HG03575 (cell line): ENCODE measurements around the gene UNCX.
"Not testable (repeated sequence)": the region's sequence is repeated elsewhere in the genome, so short reads cannot be mapped to it uniquely, and the experiment has no call there.

Source experiments
- ATAC-seq: cut with Tn5 transposase; IDR thresholded peaks from one replicate; pipeline ENCODE4 v1.9.1; 2021; ENCODE audit not compliant: unreplicated experiment, insufficient number of reproducible peaks, low FRiP score; ENCODE audit errors: extremely low read depth

Gene UNCX

GRCh38 chr7:1250901-1251300, 18.2 kb downstream of the UNCX start:
- no peak for ATAC-seq

GRCh38 chr7:1251796-1252539, 19.3 kb downstream of the UNCX start:
- ATAC-seq, result no peak

GRCh38 chr7:1252540-1253090, 19.9 kb downstream of the UNCX start:
- no peak for ATAC-seq

- no peak for ATAC-seq
Measured at GRCh38 chr7:1253681-1254181, 21.1 kb downstream of the UNCX start.

GRCh38 chr7:1254281-1255079, 21.8 kb downstream of the UNCX start:
- ATAC-seq, result no peak

- no peak for ATAC-seq
Measured at GRCh38 chr7:1255080-1255816, 22.6 kb downstream of the UNCX start.

- no peak for ATAC-seq
Measured at GRCh38 chr7:1255817-1256340, 23.2 kb downstream of the UNCX start.

- ATAC-seq, result no peak
Measured at GRCh38 chr7:1256621-1257020, 23.9 kb downstream of the UNCX start.

- no peak for ATAC-seq
Measured at GRCh38 chr7:1257221-1257620, 24.5 kb downstream of the UNCX start.

GRCh38 chr7:1257863-1258262, 25.2 kb downstream of the UNCX start:
- ATAC-seq, result no peak

DNA sequence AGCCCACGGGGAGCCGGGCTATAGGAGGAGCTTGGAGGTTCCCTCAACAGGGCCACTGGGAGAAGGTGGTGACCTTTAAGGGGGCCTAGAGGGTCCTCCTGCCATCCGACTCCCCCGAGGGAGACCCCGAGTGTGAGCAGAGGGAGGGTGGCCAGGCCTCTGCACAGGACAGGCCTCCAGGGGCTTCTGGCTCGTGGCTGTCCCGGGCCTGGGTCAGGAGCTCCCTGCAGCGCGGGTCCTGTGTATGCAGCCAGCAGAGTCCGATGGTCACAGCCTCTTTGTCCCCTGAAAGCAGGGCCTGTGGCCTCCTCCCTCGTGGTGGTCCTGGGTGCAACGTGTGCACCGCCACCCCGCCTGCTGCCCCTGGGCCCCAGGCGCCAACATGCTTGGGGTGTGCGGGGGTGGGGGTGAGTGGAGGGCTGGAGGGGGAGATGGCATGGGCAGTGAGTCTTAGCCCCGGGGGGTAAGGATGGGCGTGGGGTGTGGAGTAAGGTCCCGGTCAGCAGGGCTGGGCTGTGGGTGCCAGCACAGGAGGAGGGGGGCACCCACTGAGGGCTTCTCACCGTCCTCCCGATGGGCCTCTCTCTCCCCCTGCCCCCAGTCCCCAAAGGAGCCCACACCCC, 27.1 kb downstream of the UNCX start:
- ATAC-seq, result no peak

GRCh38 chr7:1260244-1260635, 27.6 kb downstream of the UNCX start:
- ATAC-seq, result no peak

DNA sequence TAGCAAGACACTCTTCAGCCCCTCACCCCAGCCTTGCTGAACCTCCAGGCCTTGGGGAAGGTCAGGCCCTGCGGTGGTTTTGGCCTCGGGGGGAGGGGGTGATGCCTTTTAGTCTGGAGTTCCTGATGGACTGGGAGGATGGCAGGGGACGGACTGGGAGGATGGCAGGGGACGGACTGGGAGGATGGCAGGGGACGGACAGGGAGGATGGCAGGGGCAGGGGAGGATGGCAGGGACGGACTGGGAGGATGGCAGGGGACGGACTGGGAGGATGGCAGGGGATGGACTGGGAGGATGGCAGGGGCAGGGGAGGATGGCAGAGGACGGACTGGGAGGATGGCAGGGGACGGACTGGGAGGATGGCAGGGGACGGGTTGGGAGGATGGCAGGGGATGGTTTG, 28.4 kb downstream of the UNCX start:
- ATAC-seq, result not testable (repeated sequence)

DNA sequence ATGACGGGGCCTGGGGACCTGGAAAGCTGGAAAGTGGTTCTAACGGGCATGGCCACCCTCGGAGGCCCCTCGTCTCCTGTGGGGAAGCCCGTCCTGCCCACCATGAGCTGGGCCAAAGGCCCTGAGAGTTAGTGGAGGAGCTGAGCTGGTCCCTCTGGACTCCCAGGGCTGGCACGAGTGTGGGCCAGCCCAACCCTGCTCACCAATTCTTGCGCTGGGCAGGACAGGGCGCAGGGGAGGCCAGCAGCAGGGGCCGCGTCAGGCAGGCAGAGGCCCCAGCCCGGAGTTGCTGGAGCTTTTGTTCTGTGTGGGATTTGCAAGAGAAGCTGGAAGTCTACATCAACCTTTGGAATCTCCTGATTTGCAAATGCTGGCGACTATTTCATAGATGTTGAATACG, 29.8 kb downstream of the UNCX start:
- no peak for ATAC-seq

- no peak for ATAC-seq
Measured at GRCh38 chr7:1263391-1263951, 30.8 kb downstream of the UNCX start.

GRCh38 chr7:1264345-1265280, 31.9 kb downstream of the UNCX start:
- no peak for ATAC-seq
